Upper lobe of left lung (tissue), 6 donors: Measurements from ENCODE around the gene EFCAB8. TPM values are rescaled to one million over a fixed set of nuclear protein-coding genes. Genes with fewer than 3 reads are reported as not detected.

Source experiments
- ATAC-seq, 2 donors: fragments of 200-7000 bp; cut with Tn5 transposase; one replicate each; pipeline ENCODE4 v1.9.1; 2022; ENCODE audit warnings: mild to moderate bottlenecking in 2 of 2, moderate library complexity in 2 of 2; ENCODE audit not compliant: low FRiP score in 2 of 2
- DNase-seq, 2 donors: peaks; one replicate each; pipeline ENCODE4 v3.0.0-alpha.2; 2019 to 2020
- H3K27ac ChIP-seq, 4 donors: fragments of 200-600 bp; sonication (generic); one replicate each; pipeline ENCODE4 v1.5.1; 2016 to 2019
- H3K27me3 ChIP-seq, 4 donors: fragments of 200-600 bp; sonication (generic); one replicate each; pipeline ENCODE4 v1.5.1; 2017 to 2019
- H3K36me3 ChIP-seq, 4 donors: fragments of 200-600 bp; sonication (generic); one replicate each; pipeline ENCODE4 v1.5.1; 2016 to 2019
- H3K4me1 ChIP-seq, 4 donors: fragments of 200-600 bp; sonication (generic); one replicate each; pipeline ENCODE4 v1.5.1; 2018 to 2019
- H3K4me3 ChIP-seq, 4 donors: fragments of 200-600 bp; sonication (generic); one replicate each; pipeline ENCODE4 v1.5.1; 2017 to 2019; ENCODE audit warnings: mild to moderate bottlenecking in 2 of 4, moderate library complexity in 1 of 4
- H3K9me3 ChIP-seq, 4 donors: fragments of 200-600 bp; sonication (generic); one replicate each; pipeline ENCODE4 v1.5.1; 2018 to 2019
- CTCF ChIP-seq, 6 experiments: fragments of 450-650 bp in 4 of 6; fragments of 200-600 bp in 2 of 6; sonication (generic) in 2 of 6; IDR thresholded peaks; one replicate each; pipeline ENCODE4 v1.5.1; 2016 to 2019; ENCODE audit warnings: antibody characterized with exemption in 6 of 6
- EP300 ChIP-seq, 4 donors: sonication (generic); formaldehyde crosslinking; IDR thresholded peaks; one replicate each; pipeline ENCODE4 v1.5.1; 2017; ENCODE audit warnings: antibody characterized with exemption in 4 of 4, control low read depth in 2 of 4
- POLR2A ChIP-seq, 4 donors: fragments of 450-650 bp; IDR thresholded peaks; one replicate each; pipeline ENCODE4 v1.5.1; 2016 to 2017; ENCODE audit warnings: antibody characterized with exemption in 4 of 4, mild to moderate bottlenecking in 2 of 4
- POLR2AphosphoS5 ChIP-seq, 2 donors: sonication (generic); formaldehyde crosslinking; IDR thresholded peaks; one replicate each; pipeline ENCODE4 v1.5.1; 2017; ENCODE audit warnings: antibody characterized with exemption in 2 of 2
- WGBS, 2 donors: methylation state at CpG; one replicate each; pipeline ENCODE4 v1.1.5; 2017 to 2018; 5-methylcytosine and 5-hydroxymethylcytosine counted together
- total RNA-seq, 6 donors: library from RNA; depleted of rRNA in 4 of 6; stranded (reverse); fragments of >200 nt in 4 of 6; gene quantifications; one replicate each; pipeline versions ENCODE4 v1.1.0 to v1.2.1, GENCODE V29; 2016 to 2021
- donor health status: DM: no; HTN: no; CAD: no; lungs with moderate emphysema.
- donor health status: DM: no; HTN: yes; CAD: no; lungs with severe emphysema.

The EFCAB8 gene
- total RNA-seq, 6 donors from 2014 or later: 0.10 to 3.3 (median 0.67) TPM

- H3K4me1 ChIP-seq: peaks cover 0 to 6% (median 0%) of the 10 kb centered on the region in 4 donors
- no peak for ATAC-seq
- no peak overlapping the region for H3K4me3 ChIP-seq
- no peak for TF ChIP-seq POLR2AphosphoS5 (IDR thresholded peaks at IDR 0.05)
- 80 to 81% methylated on average over 5 to 19 of the region's 19 CpGs for WGBS, 2 donors
- no peaks in the 10 kb centered on the region for H3K27me3 ChIP-seq
- H3K27ac ChIP-seq: no peak overlapping the region
- DNase-seq: no peak
- no peaks in the 10 kb centered on the region for H3K36me3 ChIP-seq
- no peaks in the 10 kb centered on the region for H3K9me3 ChIP-seq
Measured at GRCh38 chr20:32980131-32980941, 121.6 kb downstream of the EFCAB8 start.

- 84 to 86% methylated on average over 6 of the region's 6 CpGs for WGBS, 2 donors
- Histone ChIP-seq H3K9me3 (no peaks in the 10 kb centered on the region), H3K4me3 (no peak overlapping the region), H3K27ac (no peak overlapping the region), H3K36me3 (no peaks in the 10 kb centered on the region), H3K4me1 (peaks cover 0 to 6% (median 0%) of the 10 kb centered on the region in 4 donors), H3K27me3 (no peaks in the 10 kb centered on the region)
- TF ChIP-seq CTCF (IDR thresholded peaks at IDR 0.05): no peak
- TF ChIP-seq POLR2A (IDR thresholded peaks at IDR 0.05): no peak
- no peak for TF ChIP-seq EP300 (IDR thresholded peaks at IDR 0.05)
- DNase-seq: no peak
- ATAC-seq: no peak
Measured at GRCh38 chr20:32980990-32981389, 122.3 kb downstream of the EFCAB8 start.

- Histone ChIP-seq H3K36me3 (no peaks in the 10 kb centered on the region), H3K9me3 (no peaks in the 10 kb centered on the region), H3K27me3 (no peaks in the 10 kb centered on the region), H3K4me3 (no peak overlapping the region), H3K4me1 (peaks cover 0 to 6% (median 0%) of the 10 kb centered on the region in 4 donors), H3K27ac (no peak overlapping the region)
- 48 to 53% methylated on average over 5 to 10 of the region's 10 CpGs for WGBS, 2 donors
- DNase-seq (no peak), ATAC-seq (no peak)
- no peak for TF ChIP-seq CTCF (IDR thresholded peaks at IDR 0.05)
- TF ChIP-seq POLR2AphosphoS5 (IDR thresholded peaks at IDR 0.05): no peak
- TF ChIP-seq POLR2A (IDR thresholded peaks at IDR 0.05): no peak
- TF ChIP-seq EP300 (IDR thresholded peaks at IDR 0.05): no peak
Measured at GRCh38 chr20:32982617-32983458, 124.1 kb downstream of the EFCAB8 start.

- no peaks in the 10 kb centered on the region for H3K27me3 ChIP-seq
- H3K36me3 ChIP-seq: no peaks in the 10 kb centered on the region
- no peak overlapping the region for H3K27ac ChIP-seq
- 85 to 95% methylated on average over 10 to 12 of the region's 12 CpGs for WGBS, 2 donors
- no peak overlapping the region for H3K4me3 ChIP-seq
- ATAC-seq (no peak), DNase-seq (no peak)
- peaks cover 0 to 6% (median 0%) of the 10 kb centered on the region in 4 donors for H3K4me1 ChIP-seq
- TF ChIP-seq EP300 (IDR thresholded peaks at IDR 0.05): no peak
- no peak for TF ChIP-seq POLR2AphosphoS5 (IDR thresholded peaks at IDR 0.05)
- no peaks in the 10 kb centered on the region for H3K9me3 ChIP-seq
Measured at GRCh38 chr20:32983459-32984112, 124.9 kb downstream of the EFCAB8 start.

GRCh38 chr20:32984196-32984595 is 125.5 kb downstream of the EFCAB8 start:
- Histone ChIP-seq H3K9me3 (no peaks in the 10 kb centered on the region), H3K27me3 (no peaks in the 10 kb centered on the region), H3K27ac (no peak overlapping the region), H3K36me3 (no peaks in the 10 kb centered on the region), H3K4me1 (peaks cover 0 to 6% (median 0%) of the 10 kb centered on the region in 4 donors), H3K4me3 (no peak overlapping the region)
- DNase-seq (no peak), ATAC-seq (no peak)
- TF ChIP-seq EP300 (IDR thresholded peaks at IDR 0.05) (no peak), CTCF (IDR thresholded peaks at IDR 0.05) (no peak), POLR2AphosphoS5 (IDR thresholded peaks at IDR 0.05) (no peak), POLR2A (IDR thresholded peaks at IDR 0.05) (no peak)
- 75 to 78% methylated on average over 7 of the region's 7 CpGs for WGBS, 2 donors
